SK-N-SH (cell line): ENCODE measurements around the gene ARL4A.

Experiments used
- CTCF ChIP-seq: fragments of 200-600 bp; sonication (generic); IDR thresholded peaks from 2 replicates; pipeline ENCODE4 v1.6.1; 2017; ENCODE audit warnings: antibody characterized with exemption, mild to moderate bottlenecking, moderate library complexity
- FOSL2 ChIP-seq: IDR thresholded peaks from 2 replicates; pipeline ENCODE4 v1.4.0; 2012; ENCODE audit warnings: low read depth, mild to moderate bottlenecking, moderate library complexity, borderline replicate concordance
- NFIC ChIP-seq: IDR thresholded peaks from 2 replicates; pipeline ENCODE4 v1.4.0; 2012; ENCODE audit warnings: borderline replicate concordance

GRCh38 chr7:12708314-12708713 is 20.9 kb downstream of the ARL4A start:
- no peak for TF ChIP-seq CTCF
- no peak for TF ChIP-seq FOSL2
- TF ChIP-seq NFIC = no peak
